Panc1 (cell line): Measurements from ENCODE around the gene WDR64.

Experiments
- POLR2AphosphoS5 ChIP-seq: IDR thresholded peaks from 2 replicates; pipeline ENCODE4 v1.6.1; 2012; ENCODE audit warnings: mild to moderate bottlenecking, low read depth, low read length, moderate library complexity
- TCF7L2 ChIP-seq: IDR thresholded peaks from 2 replicates; pipeline ENCODE4 v1.6.1; 2011; ENCODE audit warnings: mild to moderate bottlenecking, low read depth, low read length, inconsistent platforms
- TF ChIP-seq, protein P1 (sequence below): fragments of 450-650 bp; IDR thresholded peaks from 2 replicates; pipeline ENCODE4 v1.5.1; 2017; ENCODE audit warnings: mild to moderate bottlenecking
- TF ChIP-seq, protein P2 (sequence below), 2 experiments: IDR thresholded peaks; 2 replicates each; pipeline ENCODE4 v1.6.1; 2011 to 2012; ENCODE audit warnings: low read depth in 2 of 2, control low read depth in 1 of 2, low read length in 1 of 2, mild to moderate bottlenecking in 1 of 2, moderate library complexity in 1 of 2; ENCODE audit not compliant: insufficient read depth in 1 of 2

DNA sequence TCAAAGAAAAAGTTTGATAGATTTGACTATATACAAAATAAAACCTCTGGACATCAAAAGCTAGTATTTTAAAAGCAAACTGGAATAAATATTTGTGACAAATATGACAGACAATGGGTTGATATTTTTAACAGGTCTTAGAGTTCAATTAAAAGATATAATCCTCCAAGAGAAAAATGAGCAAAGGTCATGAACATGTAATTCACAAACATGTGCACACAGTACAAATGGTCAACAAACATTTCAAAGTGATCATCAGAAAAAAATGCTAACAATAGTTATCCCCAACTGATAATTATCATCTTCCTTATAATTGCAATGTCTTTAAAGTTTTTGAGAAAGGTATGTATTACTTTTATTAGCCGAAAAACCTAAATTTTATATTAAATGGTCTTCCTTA lies 32.0 kb downstream of the WDR64 start:
- TF ChIP-seq, protein P1, sequence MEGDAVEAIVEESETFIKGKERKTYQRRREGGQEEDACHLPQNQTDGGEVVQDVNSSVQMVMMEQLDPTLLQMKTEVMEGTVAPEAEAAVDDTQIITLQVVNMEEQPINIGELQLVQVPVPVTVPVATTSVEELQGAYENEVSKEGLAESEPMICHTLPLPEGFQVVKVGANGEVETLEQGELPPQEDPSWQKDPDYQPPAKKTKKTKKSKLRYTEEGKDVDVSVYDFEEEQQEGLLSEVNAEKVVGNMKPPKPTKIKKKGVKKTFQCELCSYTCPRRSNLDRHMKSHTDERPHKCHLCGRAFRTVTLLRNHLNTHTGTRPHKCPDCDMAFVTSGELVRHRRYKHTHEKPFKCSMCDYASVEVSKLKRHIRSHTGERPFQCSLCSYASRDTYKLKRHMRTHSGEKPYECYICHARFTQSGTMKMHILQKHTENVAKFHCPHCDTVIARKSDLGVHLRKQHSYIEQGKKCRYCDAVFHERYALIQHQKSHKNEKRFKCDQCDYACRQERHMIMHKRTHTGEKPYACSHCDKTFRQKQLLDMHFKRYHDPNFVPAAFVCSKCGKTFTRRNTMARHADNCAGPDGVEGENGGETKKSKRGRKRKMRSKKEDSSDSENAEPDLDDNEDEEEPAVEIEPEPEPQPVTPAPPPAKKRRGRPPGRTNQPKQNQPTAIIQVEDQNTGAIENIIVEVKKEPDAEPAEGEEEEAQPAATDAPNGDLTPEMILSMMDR: no peak
- TF ChIP-seq POLR2AphosphoS5 (no peak), TCF7L2 (no peak)
- TF ChIP-seq, protein P2, sequence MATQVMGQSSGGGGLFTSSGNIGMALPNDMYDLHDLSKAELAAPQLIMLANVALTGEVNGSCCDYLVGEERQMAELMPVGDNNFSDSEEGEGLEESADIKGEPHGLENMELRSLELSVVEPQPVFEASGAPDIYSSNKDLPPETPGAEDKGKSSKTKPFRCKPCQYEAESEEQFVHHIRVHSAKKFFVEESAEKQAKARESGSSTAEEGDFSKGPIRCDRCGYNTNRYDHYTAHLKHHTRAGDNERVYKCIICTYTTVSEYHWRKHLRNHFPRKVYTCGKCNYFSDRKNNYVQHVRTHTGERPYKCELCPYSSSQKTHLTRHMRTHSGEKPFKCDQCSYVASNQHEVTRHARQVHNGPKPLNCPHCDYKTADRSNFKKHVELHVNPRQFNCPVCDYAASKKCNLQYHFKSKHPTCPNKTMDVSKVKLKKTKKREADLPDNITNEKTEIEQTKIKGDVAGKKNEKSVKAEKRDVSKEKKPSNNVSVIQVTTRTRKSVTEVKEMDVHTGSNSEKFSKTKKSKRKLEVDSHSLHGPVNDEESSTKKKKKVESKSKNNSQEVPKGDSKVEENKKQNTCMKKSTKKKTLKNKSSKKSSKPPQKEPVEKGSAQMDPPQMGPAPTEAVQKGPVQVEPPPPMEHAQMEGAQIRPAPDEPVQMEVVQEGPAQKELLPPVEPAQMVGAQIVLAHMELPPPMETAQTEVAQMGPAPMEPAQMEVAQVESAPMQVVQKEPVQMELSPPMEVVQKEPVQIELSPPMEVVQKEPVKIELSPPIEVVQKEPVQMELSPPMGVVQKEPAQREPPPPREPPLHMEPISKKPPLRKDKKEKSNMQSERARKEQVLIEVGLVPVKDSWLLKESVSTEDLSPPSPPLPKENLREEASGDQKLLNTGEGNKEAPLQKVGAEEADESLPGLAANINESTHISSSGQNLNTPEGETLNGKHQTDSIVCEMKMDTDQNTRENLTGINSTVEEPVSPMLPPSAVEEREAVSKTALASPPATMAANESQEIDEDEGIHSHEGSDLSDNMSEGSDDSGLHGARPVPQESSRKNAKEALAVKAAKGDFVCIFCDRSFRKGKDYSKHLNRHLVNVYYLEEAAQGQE (IDR thresholded peaks at IDR 0.05; ENCODE audit: insufficient read depth in 1 of 2, low read depth in 2 of 2, low read length in 1 of 2): no peak
